Activated naive CD8-positive, alpha-beta T cell treated with anti-CD3 and anti-CD28 coated beads for 36 hours (primary cell): ENCODE measurements around the gene SMARCA4. TPM values are rescaled to one million over a fixed set of nuclear protein-coding genes. Genes with fewer than 3 reads are reported as not detected.
"Not testable (repeated sequence)": the region's sequence is repeated elsewhere in the genome, so short reads cannot be mapped to it uniquely, and the experiment has no call there.

ENCODE experiments used
- DNase-seq: peaks from one replicate; pipeline ENCODE4 v3.0.0; 2021
- H3K27ac Mint-ChIP-seq: one replicate; pipeline ENCODE4 v1.8.0; 2022; ENCODE audit warnings: mild to moderate bottlenecking, moderate library complexity, mixed read lengths
- H3K27me3 Mint-ChIP-seq: one replicate; pipeline ENCODE4 v1.8.0; 2022; ENCODE audit warnings: mild to moderate bottlenecking, mixed read lengths
- H3K36me3 Mint-ChIP-seq: one replicate; pipeline ENCODE4 v1.8.0; 2021; ENCODE audit warnings: mild to moderate bottlenecking, mixed read lengths
- H3K4me1 Mint-ChIP-seq: one replicate; pipeline ENCODE4 v1.8.0; 2021; ENCODE audit warnings: mixed read lengths
- H3K4me3 Mint-ChIP-seq: one replicate; pipeline ENCODE4 v1.8.0; 2022; ENCODE audit warnings: mild to moderate bottlenecking, moderate library complexity, mixed read lengths
- H3K9me3 Mint-ChIP-seq: one replicate; pipeline ENCODE4 v1.8.0; 2022; ENCODE audit warnings: mixed read lengths
- total RNA-seq, 2 experiments: library from RNA; stranded (reverse); gene quantifications; one replicate each; pipeline ENCODE4 v1.2.3, GENCODE V29; 2021

SMARCA4 gene
- total RNA-seq, 2 experiments from 2014 or later = 108 to 109 TPM

DNA sequence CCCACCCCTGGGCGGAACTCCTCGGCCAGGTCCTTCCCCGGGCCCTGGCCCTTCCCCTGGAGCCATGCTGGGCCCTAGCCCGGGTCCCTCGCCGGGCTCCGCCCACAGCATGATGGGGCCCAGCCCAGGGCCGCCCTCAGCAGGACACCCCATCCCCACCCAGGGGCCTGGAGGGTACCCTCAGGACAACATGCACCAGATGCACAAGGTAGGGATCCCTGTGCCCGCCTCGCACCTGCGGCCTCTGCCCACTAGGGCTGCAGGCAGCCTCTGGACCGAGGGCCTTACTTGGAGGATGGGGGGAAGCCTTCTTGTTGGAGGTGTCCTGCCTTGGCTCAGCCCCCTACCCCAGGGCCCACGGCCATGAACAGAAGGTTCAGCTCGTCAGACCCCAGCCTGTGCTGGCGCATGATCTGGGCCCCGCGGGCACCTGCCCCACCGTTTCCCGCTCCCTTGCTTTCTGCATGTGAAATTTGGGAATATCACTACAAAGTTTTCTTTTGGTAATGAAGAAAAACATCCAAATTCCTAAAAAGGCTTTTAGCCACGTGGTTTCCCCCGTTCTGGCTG, 23.4 kb downstream of the SMARCA4 start:
- Mint-ChIP-seq H3K4me1 (peaks cover 10% of the 10 kb centered on the region), H3K4me3 (no peak overlapping the region), H3K36me3 (peaks cover 7% of the 10 kb centered on the region), H3K9me3 (no peaks in the 10 kb centered on the region), H3K27me3 (no peaks in the 10 kb centered on the region), H3K27ac (no peak overlapping the region)
- no peak for DNase-seq

DNA sequence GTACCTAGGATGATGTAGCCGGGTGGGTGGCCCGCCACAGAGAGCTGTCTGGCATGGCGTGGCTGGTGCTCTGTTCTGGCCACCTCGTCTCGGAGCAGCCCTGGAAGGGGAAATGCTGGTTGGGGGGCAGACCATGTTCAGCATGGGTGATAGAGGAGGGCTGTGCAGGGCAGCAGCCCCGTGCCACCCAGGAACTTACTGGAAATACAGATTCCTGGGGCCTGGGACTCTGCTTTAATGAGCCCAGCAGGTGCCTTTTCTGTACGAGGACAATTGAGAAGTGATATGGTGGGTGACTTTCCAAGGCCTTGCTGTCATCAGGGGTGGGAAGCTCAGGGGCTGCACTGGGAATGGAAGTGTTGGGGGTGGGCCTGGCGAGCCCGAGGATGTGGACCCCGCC, 24.7 kb downstream of the SMARCA4 start:
- H3K9me3 Mint-ChIP-seq = no peaks in the 10 kb centered on the region
- peaks cover 4% of the 10 kb centered on the region for H3K4me1 Mint-ChIP-seq
- DNase-seq = no peak
- H3K27ac Mint-ChIP-seq = no peak overlapping the region
- peaks cover 7% of the 10 kb centered on the region for H3K36me3 Mint-ChIP-seq
- H3K27me3 Mint-ChIP-seq = no peaks in the 10 kb centered on the region
- H3K4me3 Mint-ChIP-seq = no peak overlapping the region

DNA sequence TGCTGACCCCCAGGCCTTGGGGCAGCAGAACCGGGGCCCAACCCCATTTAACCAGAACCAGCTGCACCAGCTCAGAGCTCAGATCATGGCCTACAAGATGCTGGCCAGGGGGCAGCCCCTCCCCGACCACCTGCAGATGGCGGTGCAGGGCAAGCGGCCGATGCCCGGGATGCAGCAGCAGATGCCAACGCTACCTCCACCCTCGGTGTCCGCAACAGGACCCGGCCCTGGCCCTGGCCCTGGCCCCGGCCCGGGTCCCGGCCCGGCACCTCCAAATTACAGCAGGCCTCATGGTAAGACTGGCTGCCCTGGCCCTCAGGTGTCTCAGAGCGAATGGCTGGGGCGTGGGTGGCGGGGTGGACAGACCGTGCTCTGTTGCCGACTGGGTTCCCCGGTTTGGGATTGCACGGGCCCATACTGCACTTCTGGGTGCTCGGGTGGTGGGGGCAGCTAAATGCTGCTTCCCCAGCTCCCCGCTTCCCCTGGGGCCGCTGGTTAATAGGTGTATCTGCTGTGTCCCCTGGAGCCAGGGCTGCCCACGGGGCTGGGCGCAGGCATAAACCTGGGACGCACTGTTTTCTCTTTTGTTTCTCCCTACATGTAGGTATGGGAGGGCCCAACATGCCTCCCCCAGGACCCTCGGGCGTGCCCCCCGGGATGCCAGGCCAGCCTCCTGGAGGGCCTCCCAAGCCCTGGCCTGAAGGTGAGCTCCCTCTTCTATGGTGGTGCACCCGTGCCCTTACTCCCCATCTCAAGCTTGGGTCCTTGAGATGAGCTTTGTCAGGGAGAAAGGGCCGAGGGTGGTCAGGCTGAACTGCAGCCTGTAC, 25.7 kb downstream of the SMARCA4 start:
- H3K9me3 Mint-ChIP-seq = no peaks in the 10 kb centered on the region
- H3K27me3 Mint-ChIP-seq = no peaks in the 10 kb centered on the region
- H3K4me1 Mint-ChIP-seq = peaks cover 4% of the 10 kb centered on the region
- H3K4me3 Mint-ChIP-seq = no peak overlapping the region
- H3K27ac Mint-ChIP-seq = no peak overlapping the region
- no peak for DNase-seq
- peaks cover 7% of the 10 kb centered on the region for H3K36me3 Mint-ChIP-seq

DNA sequence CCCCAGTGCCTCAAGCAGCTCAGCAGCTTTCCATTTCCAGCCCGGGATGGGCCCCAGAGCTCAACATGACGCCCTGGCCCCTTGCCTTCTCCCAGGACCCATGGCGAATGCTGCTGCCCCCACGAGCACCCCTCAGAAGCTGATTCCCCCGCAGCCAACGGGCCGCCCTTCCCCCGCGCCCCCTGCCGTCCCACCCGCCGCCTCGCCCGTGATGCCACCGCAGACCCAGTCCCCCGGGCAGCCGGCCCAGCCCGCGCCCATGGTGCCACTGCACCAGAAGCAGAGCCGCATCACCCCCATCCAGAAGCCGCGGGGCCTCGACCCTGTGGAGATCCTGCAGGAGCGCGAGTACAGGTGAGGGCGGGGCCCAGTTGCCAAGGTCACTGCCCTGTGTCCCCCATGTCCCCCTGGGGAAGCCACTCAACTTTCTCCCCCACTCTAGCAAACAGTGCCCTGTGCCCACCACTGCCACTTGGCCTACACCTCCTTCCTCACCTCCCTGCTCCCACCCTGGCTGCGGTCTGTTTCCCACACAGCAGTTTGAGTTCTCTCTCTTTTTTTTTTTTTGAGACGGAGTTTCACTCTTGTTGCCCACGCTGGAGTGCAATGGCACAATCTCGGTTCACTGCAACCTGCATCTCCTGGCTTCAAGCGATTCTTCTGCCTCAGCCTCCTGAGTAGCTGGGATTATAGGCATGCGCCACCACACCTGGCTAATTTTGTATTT, 26.9 kb downstream of the SMARCA4 start:
- Mint-ChIP-seq H3K27ac (no peak overlapping the region), H3K9me3 (no peaks in the 10 kb centered on the region), H3K4me1 (peaks cover 2% of the 10 kb centered on the region), H3K4me3 (no peak overlapping the region), H3K36me3 (peaks cover 9% of the 10 kb centered on the region), H3K27me3 (no peaks in the 10 kb centered on the region)
- DNase-seq = no peak

DNA sequence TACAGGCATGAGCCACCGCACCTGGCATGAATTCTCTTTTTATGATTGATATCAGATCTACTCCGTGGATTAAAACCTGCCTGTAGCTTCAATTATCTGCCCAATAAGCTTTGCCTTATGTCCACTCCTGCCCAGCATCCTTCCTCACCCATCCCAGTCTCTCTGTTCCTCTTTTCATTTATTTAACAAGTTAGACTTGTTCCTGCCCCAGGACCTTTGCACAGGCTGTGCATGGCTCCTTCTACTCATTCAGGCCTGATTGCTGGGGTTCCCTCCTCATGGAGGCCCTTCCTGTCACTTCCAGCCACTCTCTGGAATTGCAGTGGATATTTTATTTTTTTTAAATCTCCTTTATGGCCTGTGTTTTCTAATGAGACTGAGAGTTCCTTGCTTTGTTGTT, 27.6 kb downstream of the SMARCA4 start:
- peaks cover 9% of the 10 kb centered on the region for H3K36me3 Mint-ChIP-seq
- H3K4me1 Mint-ChIP-seq = no peaks in the 10 kb centered on the region
- no peaks in the 10 kb centered on the region for H3K9me3 Mint-ChIP-seq
- no peak overlapping the region for H3K27ac Mint-ChIP-seq
- no peak overlapping the region for H3K4me3 Mint-ChIP-seq
- no peaks in the 10 kb centered on the region for H3K27me3 Mint-ChIP-seq
- DNase-seq = no peak

DNA sequence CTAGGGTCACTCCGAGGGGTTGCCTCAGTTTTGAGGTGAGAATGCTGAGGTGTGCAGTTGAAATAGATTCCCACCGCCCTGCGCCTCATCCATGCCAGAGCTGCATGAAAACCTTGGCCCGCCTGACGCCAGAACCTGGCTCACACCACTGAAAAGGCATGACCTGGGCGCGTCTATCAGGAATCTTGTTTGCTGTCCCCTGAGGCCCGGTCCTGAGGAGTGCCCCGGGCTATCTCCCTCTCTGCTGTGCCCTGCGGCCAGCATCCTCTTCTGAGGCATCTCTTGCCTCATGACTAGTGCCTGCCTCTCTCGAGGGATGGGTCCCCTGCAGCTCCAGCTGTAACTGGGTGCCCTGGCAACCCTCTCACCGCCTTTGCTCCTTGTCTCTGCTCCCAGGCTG, 28.1 kb downstream of the SMARCA4 start:
- H3K9me3 Mint-ChIP-seq = no peaks in the 10 kb centered on the region
- no peaks in the 10 kb centered on the region for H3K27me3 Mint-ChIP-seq
- H3K36me3 Mint-ChIP-seq = peaks cover 9% of the 10 kb centered on the region
- DNase-seq = no peak
- H3K27ac Mint-ChIP-seq = no peak overlapping the region
- no peak overlapping the region for H3K4me3 Mint-ChIP-seq
- no peaks in the 10 kb centered on the region for H3K4me1 Mint-ChIP-seq

DNA sequence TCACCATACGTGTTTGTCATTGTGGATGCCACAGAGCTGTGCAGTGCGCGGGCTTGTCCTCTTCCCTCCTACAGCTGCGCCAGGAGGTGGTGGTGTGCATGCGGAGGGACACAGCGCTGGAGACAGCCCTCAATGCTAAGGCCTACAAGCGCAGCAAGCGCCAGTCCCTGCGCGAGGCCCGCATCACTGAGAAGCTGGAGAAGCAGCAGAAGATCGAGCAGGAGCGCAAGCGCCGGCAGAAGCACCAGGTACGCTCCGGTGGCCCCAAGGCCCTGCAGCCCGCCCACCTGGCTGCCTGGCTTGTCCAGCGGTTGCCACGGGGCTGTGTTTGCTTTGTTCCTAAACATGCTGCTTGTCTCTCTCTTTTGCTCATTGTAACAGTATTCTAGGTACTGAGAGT, 30.2 kb downstream of the SMARCA4 start:
- H3K4me3 Mint-ChIP-seq = no peak overlapping the region
- H3K9me3 Mint-ChIP-seq = no peaks in the 10 kb centered on the region
- H3K36me3 Mint-ChIP-seq = peaks cover 17% of the 10 kb centered on the region
- no peaks in the 10 kb centered on the region for H3K27me3 Mint-ChIP-seq
- no peaks in the 10 kb centered on the region for H3K4me1 Mint-ChIP-seq
- H3K27ac Mint-ChIP-seq = no peak overlapping the region
- DNase-seq = no peak

DNA sequence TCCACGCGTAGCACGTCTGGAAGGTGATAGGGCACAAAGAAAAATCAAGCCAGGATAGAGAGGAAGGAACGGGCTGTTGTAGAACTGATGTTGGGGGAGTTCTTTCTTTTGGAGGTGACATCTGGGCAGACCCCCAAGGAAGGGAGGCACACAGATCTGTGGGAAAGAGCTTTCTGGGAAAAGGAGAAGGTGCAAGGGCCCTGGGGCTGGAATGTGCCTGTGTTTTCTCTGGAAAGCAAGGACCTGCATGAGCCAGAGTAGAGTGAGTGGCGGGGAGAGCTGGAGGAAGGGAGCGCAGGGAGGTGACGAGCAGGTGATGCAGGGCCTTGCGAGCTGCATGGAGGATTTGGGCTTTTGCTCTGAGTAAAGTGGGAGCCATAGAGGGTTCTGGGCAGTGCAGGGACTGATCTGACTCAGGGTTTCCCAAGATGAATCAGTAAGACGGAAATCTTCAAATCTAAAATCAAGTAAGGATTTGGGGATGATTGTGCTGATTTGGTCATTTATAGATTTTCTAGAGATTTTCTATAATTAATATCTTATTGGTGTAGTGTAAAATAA, 30.8 kb downstream of the SMARCA4 start:
- H3K27ac Mint-ChIP-seq = peak overlapping the region; percentile 43
- no peaks in the 10 kb centered on the region for H3K4me1 Mint-ChIP-seq
- H3K4me3 Mint-ChIP-seq = no peak overlapping the region
- no peaks in the 10 kb centered on the region for H3K9me3 Mint-ChIP-seq
- no peaks in the 10 kb centered on the region for H3K27me3 Mint-ChIP-seq
- DNase-seq = no peak
- H3K36me3 Mint-ChIP-seq = peaks cover 18% of the 10 kb centered on the region

DNA sequence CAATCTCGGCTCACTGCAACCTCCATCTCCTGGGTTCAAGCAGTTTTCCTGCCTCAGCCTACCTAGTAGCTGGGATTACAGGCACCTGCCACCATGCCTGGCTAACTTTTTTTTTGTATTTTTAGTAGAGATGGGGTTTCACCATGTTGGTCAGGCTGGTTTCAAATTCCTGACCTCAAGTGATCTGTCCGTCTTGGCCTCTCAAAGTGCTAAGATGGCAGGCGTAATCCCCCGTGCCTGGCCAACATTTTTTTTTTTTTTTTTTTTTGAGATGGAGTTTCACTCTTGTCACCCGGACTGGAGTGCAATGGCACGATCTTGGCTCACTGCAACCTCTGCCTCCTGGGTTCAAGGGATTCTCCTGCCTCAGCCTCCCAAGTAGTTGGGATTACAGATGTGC, 31.3 kb downstream of the SMARCA4 start:
- H3K4me1 Mint-ChIP-seq, H3K27me3 Mint-ChIP-seq, DNase-seq, H3K9me3 Mint-ChIP-seq, H3K27ac Mint-ChIP-seq, H3K4me3 Mint-ChIP-seq: not testable (repeated sequence)
- H3K36me3 Mint-ChIP-seq = peaks cover 18% of the 10 kb centered on the region

DNA sequence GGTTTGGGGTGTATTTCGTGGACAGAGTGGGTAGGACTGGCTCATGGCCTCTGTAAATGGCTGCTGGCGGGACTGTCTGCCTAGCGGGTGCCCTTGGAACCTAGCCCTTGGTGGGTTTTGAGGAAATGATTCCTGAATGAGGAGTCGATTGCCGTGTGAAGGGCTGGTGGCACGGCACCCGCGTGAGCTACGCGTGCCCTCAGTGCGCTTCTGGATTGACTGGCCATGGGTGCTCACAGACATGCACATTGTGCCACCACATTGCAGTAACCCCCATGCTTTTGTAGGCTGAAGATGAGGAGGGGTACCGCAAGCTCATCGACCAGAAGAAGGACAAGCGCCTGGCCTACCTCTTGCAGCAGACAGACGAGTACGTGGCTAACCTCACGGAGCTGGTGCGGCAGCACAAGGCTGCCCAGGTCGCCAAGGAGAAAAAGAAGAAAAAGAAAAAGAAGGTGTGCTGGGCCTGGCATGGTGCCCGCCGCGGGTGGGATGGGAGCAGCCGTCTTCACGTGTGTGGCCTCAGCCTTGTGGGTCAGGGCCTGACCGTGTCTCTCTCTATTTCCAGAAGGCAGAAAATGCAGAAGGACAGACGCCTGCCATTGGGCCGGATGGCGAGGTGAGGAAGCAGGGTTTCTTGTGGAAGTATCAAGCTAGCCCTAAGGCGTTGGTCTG, 35.2 kb downstream of the SMARCA4 start:
- H3K27me3 Mint-ChIP-seq = no peaks in the 10 kb centered on the region
- no peak for DNase-seq
- no peak overlapping the region for H3K27ac Mint-ChIP-seq
- H3K9me3 Mint-ChIP-seq = no peaks in the 10 kb centered on the region
- no peak overlapping the region for H3K4me3 Mint-ChIP-seq
- no peaks in the 10 kb centered on the region for H3K4me1 Mint-ChIP-seq
- H3K36me3 Mint-ChIP-seq = peaks cover 25% of the 10 kb centered on the region

DNA sequence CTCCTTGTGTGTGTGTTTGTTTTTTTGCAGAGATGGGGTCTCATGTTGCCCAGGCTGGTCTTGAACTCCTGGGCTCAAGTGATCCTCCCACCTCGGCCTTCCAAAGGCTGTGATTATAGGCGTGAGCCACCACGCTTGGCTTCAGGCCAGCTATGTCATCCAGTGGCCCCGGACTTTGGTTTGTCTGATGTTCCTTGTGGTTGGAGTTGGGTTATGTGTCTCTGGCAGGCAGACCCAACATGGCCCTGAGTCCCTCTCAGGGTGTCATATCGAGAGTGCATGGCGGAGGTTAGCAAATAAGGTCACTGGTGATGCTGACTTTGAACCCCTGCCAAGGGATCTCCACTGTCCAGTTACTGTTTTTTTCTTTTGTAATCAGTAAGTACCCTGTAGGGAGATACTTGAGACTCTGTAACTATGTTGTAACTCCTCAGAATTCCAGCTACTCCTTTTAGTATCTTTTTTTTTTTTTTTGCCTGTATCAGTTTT, 37.3 kb downstream of the SMARCA4 start:
- no peak overlapping the region for H3K27ac Mint-ChIP-seq
- H3K4me3 Mint-ChIP-seq = no peak overlapping the region
- no peak for DNase-seq
- peaks cover 23% of the 10 kb centered on the region for H3K36me3 Mint-ChIP-seq
- no peaks in the 10 kb centered on the region for H3K4me1 Mint-ChIP-seq
- no peaks in the 10 kb centered on the region for H3K27me3 Mint-ChIP-seq
- H3K9me3 Mint-ChIP-seq = no peaks in the 10 kb centered on the region

DNA sequence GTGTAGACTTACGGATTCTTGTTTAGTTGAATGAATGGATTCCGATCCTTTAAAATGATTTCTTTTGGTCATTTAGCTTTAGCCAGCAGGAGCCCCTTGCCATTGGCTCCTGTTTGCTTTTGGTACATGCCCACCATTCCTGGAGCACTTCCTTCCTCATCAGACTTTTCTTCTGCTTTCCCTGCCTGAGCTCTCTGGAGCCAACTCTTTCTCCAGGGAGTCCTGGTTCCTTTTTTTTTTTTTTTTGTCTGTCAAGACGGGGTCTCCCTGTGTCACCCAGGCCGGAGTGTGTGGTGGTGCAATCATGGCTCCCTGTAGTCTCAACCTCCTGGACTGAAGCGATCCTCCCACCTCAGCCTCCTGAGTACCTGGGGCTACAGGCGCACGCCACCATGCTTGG, 37.8 kb downstream of the SMARCA4 start:
- Mint-ChIP-seq H3K4me3 (no peak overlapping the region), H3K36me3 (peaks cover 25% of the 10 kb centered on the region), H3K27ac (no peak overlapping the region), H3K27me3 (no peaks in the 10 kb centered on the region), H3K9me3 (no peaks in the 10 kb centered on the region), H3K4me1 (no peaks in the 10 kb centered on the region)
- DNase-seq = no peak

DNA sequence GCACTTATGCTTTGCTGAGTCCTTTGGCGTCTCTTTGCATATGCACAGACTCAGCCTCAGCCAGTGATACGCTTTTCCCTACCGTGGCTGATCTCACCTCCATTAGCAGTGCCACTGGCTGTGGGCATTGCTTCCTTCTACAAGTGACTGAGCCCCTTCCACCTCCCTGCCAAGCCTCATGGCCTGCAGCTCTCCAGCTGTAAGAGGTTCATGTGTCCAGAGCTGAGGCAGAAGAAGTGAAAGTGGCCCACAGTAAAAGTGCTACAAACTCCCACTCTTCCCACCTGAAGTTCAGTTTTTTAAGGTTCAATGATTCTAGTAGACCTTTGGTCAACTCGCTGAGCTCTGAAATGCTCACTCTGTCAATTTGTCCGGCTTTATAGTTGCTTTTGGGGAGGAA, 44.7 kb downstream of the SMARCA4 start:
- H3K27ac Mint-ChIP-seq = no peak overlapping the region
- H3K27me3 Mint-ChIP-seq = no peaks in the 10 kb centered on the region
- no peak overlapping the region for H3K4me3 Mint-ChIP-seq
- H3K4me1 Mint-ChIP-seq = no peaks in the 10 kb centered on the region
- peaks cover 24% of the 10 kb centered on the region for H3K36me3 Mint-ChIP-seq
- H3K9me3 Mint-ChIP-seq = no peaks in the 10 kb centered on the region
- no peak for DNase-seq

DNA sequence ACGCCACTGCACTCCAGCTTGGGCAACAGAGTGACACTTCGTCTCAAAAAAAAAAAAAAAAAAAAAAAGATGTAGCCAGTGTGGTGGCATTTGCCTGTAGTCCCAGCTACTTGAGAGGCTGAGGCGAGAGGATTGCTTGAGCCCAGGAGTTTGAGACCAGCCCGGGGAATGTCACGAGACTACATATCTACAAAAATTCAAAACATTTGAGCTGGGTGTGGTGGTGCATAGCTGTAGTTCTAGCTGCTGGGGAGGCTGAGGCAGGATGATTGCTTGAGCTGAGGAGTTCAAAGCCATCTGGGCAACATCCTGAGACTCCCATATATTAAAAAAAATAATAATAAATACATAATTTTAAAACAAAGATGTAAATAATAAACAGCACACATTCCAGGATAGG, 46.6 kb downstream of the SMARCA4 start:
- H3K4me1 Mint-ChIP-seq = no peaks in the 10 kb centered on the region
- no peaks in the 10 kb centered on the region for H3K9me3 Mint-ChIP-seq
- no peak overlapping the region for H3K4me3 Mint-ChIP-seq
- no peak for DNase-seq
- no peak overlapping the region for H3K27ac Mint-ChIP-seq
- H3K27me3 Mint-ChIP-seq = no peaks in the 10 kb centered on the region
- peaks cover 28% of the 10 kb centered on the region for H3K36me3 Mint-ChIP-seq
